ENCODE measurements around the gene FAM83E. TPM values are rescaled to one million over a fixed set of nuclear protein-coding genes. Genes with fewer than 3 reads are reported as not detected.

Gene FAM83E
- total RNA-seq, 2 experiments from 2014 or later = 3.0 to 3.7 TPM

GRCh38 chr19:48642862-48643261, 28.0 kb upstream of the FAM83E start:
- ChIA-PET POLR2A (no interaction called here), CTCF (ENCODE audit: unreplicated experiment) (no interaction called here)
- no peaks in the 10 kb centered on the region for H4K20me1 ChIP-seq (ENCODE audit: insufficient read depth, low read length)
- H3K4me2 ChIP-seq (ENCODE audit: low read length) = no peak overlapping the region
- H3K79me2 ChIP-seq (ENCODE audit: insufficient read depth, low read depth, low read length) = no peaks in the 10 kb centered on the region
- H3K9me2 ChIP-seq (ENCODE audit: insufficient read depth, low read length) = no peaks in the 10 kb centered on the region
- no peaks in the 10 kb centered on the region for H3K36me3 ChIP-seq (ENCODE audit: insufficient read depth, low read length)
- H3K4me3 ChIP-seq (ENCODE audit: low read depth, low read length, poor library complexity, severe bottlenecking) = no peak overlapping the region
- intact Hi-C loops (cut with micrococcal nuclease; ENCODE audit: unreplicated experiment) = no loop called here
- H3K4me1 ChIP-seq (ENCODE audit: insufficient read depth, low read length, poor library complexity, severe bottlenecking) = peaks cover 33% of the 10 kb centered on the region
- no peak overlapping the region for H3K27ac ChIP-seq (ENCODE audit: low read depth, low read length, poor library complexity, severe bottlenecking)
- no peak overlapping the region for H2AFZ ChIP-seq (ENCODE audit: low read length)
- no peak for DNase-seq (ENCODE audit: low spot score)
- BruUV-seq (replicated peaks) = no TSS peak
- TF ChIP-seq CTCF (conservative IDR thresholded peaks at IDR 0.05; ENCODE audit: low read length) (no peak), EZH2phosphoT487 (IDR thresholded peaks at IDR 0.05; ENCODE audit: borderline replicate concordance, low read depth, low read length) (no peak)
- H3K9me3 ChIP-seq (ENCODE audit: low read length) = no peaks in the 10 kb centered on the region

GRCh38 chr19:48641850-48642249, 27.0 kb upstream of the FAM83E start:
- no peak overlapping the region for H3K4me2 ChIP-seq (ENCODE audit: low read length)
- peaks cover 26% of the 10 kb centered on the region for H3K4me1 ChIP-seq (ENCODE audit: insufficient read depth, low read length, poor library complexity, severe bottlenecking)
- H3K9me3 ChIP-seq (ENCODE audit: low read length) = no peaks in the 10 kb centered on the region
- no peaks in the 10 kb centered on the region for H3K79me2 ChIP-seq (ENCODE audit: insufficient read depth, low read depth, low read length)
- ChIA-PET CTCF (ENCODE audit: unreplicated experiment) (no interaction called here), POLR2A (interaction anchor here (0.6 kb wide), 1 partner anchor 149 kb away, joined by 4 read pairs; no protein-coding TSS in a partner anchor)
- no peak for TF ChIP-seq CTCF (conservative IDR thresholded peaks at IDR 0.05; ENCODE audit: low read length)
- no peak for TF ChIP-seq EZH2phosphoT487 (IDR thresholded peaks at IDR 0.05; ENCODE audit: borderline replicate concordance, low read depth, low read length)
- no peak overlapping the region for H3K4me3 ChIP-seq (ENCODE audit: low read depth, low read length, poor library complexity, severe bottlenecking)
- no peak overlapping the region for H2AFZ ChIP-seq (ENCODE audit: low read length)
- no TSS peak for BruUV-seq (replicated peaks)
- no peaks in the 10 kb centered on the region for H3K9me2 ChIP-seq (ENCODE audit: insufficient read depth, low read length)
- H3K27ac ChIP-seq (ENCODE audit: low read depth, low read length, poor library complexity, severe bottlenecking) = no peak overlapping the region
- H4K20me1 ChIP-seq (ENCODE audit: insufficient read depth, low read length) = no peaks in the 10 kb centered on the region
- DNase-seq (ENCODE audit: low spot score) = no peak
- H3K36me3 ChIP-seq (ENCODE audit: insufficient read depth, low read length) = no peaks in the 10 kb centered on the region
- intact Hi-C loops (cut with micrococcal nuclease; ENCODE audit: unreplicated experiment) = no loop called here

GRCh38 chr19:48639483-48640375, 24.9 kb upstream of the FAM83E start:
- H3K4me3 ChIP-seq (ENCODE audit: low read depth, low read length, poor library complexity, severe bottlenecking) = no peak overlapping the region
- no peak overlapping the region for H2AFZ ChIP-seq (ENCODE audit: low read length)
- TF ChIP-seq EZH2phosphoT487 (IDR thresholded peaks at IDR 0.05; ENCODE audit: borderline replicate concordance, low read depth, low read length) (no peak), CTCF (conservative IDR thresholded peaks at IDR 0.05; ENCODE audit: low read length) (no peak)
- DNase-seq (ENCODE audit: low spot score) = no peak
- H3K36me3 ChIP-seq (ENCODE audit: insufficient read depth, low read length) = no peaks in the 10 kb centered on the region
- BruUV-seq (replicated peaks) = no TSS peak
- no peak overlapping the region for H3K27ac ChIP-seq (ENCODE audit: low read depth, low read length, poor library complexity, severe bottlenecking)
- ChIA-PET POLR2A (interaction anchor here (0.7 kb wide), 1 partner anchor 228 kb away, joined by 8 read pairs; no protein-coding TSS in a partner anchor), CTCF (ENCODE audit: unreplicated experiment) (no interaction called here)
- no peaks in the 10 kb centered on the region for H4K20me1 ChIP-seq (ENCODE audit: insufficient read depth, low read length)
- no peaks in the 10 kb centered on the region; the same call in 1 of the 2 replicates for H3K79me2 ChIP-seq (ENCODE audit: insufficient read depth, low read depth, low read length)
- intact Hi-C loops (cut with micrococcal nuclease; ENCODE audit: unreplicated experiment) = loop anchor here (5.0 to 10.0 kb wide), 2 partner anchors 855 to 1038 kb away; partner anchors contain the start of genes PRMT1 and RPS11
- H3K4me1 ChIP-seq (ENCODE audit: insufficient read depth, low read length, poor library complexity, severe bottlenecking) = peaks cover 24% of the 10 kb centered on the region
- no peaks in the 10 kb centered on the region for H3K9me2 ChIP-seq (ENCODE audit: insufficient read depth, low read length)
- H3K9me3 ChIP-seq (ENCODE audit: low read length) = no peaks in the 10 kb centered on the region
- no peak overlapping the region for H3K4me2 ChIP-seq (ENCODE audit: low read length)

Measured in OCI-LY7 (cell line).